ENCODE results near the gene USHBP1.

DNA sequence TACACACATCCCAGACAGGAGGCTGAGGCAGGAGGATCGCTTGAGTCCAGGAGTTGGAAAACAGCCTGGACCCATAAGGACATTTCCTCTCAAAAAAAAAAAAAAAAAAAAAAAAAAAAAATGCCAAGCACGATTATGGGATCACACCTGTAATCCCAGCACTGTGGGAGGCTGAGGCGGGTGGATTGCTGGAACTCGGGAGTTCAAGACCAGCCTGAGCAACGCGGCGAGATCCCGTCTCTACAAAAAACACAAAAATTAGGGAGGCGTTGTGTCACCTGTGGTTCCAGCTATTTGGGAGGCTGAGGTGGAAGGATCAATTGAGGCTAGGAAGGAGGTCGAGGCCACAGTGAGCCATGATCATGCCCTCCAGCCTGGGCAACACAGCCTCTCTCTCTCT, 39.5 kb downstream of the USHBP1 start:
- TF ChIP-seq POLR2AphosphoS5 (IDR thresholded peaks at IDR 0.05; ENCODE audit: borderline replicate concordance, low read depth, low read length) (no peak), EZH2 (IDR thresholded peaks at IDR 0.05) (no peak), FOXP2 (optimal IDR thresholded peaks at IDR 0.05; ENCODE audit: control extremely low read depth, extremely low read length, insufficient read depth) (no peak)
